CD4-positive, alpha-beta T cell treated with Interleukin-17A for 1 hour (primary cell): Measurements from ENCODE around the gene CDX2.
"Not testable (repeated sequence)": the region's sequence is repeated elsewhere in the genome, so short reads cannot be mapped to it uniquely, and the experiment has no call there.

Source experiments
- DNase-seq: peaks from one replicate; pipeline ENCODE4 v3.0.0-alpha.2; 2020

Gene CDX2

GRCh38 chr13:27964206-27964605 is 4.9 kb downstream of the CDX2 start:
- DNase-seq, result not testable (repeated sequence)

- no peak for DNase-seq
Measured at GRCh38 chr13:27963491-27963890, 5.6 kb downstream of the CDX2 start.

GRCh38 chr13:27962982-27963381 is 6.1 kb downstream of the CDX2 start:
- no peak for DNase-seq

- no peak for DNase-seq
Measured at GRCh38 chr13:27962128-27962841, 6.8 kb downstream of the CDX2 start.

- no peak for DNase-seq
Measured at GRCh38 chr13:27961227-27962085, 7.7 kb downstream of the CDX2 start.

GRCh38 chr13:27960362-27961226 is 8.5 kb downstream of the CDX2 start:
- peak; percentile 2 for DNase-seq

GRCh38 chr13:27959976-27960361 is 9.1 kb downstream of the CDX2 start:
- no peak for DNase-seq

- DNase-seq, result no peak
Measured at GRCh38 chr13:27956576-27957300, 12.4 kb downstream of the CDX2 start.

GRCh38 chr13:27955014-27955591 is 14.0 kb downstream of the CDX2 start:
- DNase-seq, result no peak

- no peak for DNase-seq
Measured at GRCh38 chr13:27954406-27954851, 14.7 kb downstream of the CDX2 start.

GRCh38 chr13:27953676-27954405 is 15.3 kb downstream of the CDX2 start:
- DNase-seq, result peak; percentile 38

- no peak for DNase-seq
Measured at GRCh38 chr13:27952876-27953675, 16.0 kb downstream of the CDX2 start.

GRCh38 chr13:27942972-27943371 is 26.1 kb downstream of the CDX2 start:
- DNase-seq, result no peak

GRCh38 chr13:27933580-27934328 is 35.4 kb downstream of the CDX2 start:
- DNase-seq, result no peak

GRCh38 chr13:27933118-27933517 is 36.0 kb downstream of the CDX2 start:
- no peak for DNase-seq

GRCh38 chr13:27929868-27930267 is 39.2 kb downstream of the CDX2 start:
- no peak for DNase-seq

GRCh38 chr13:27928805-27929753 is 40.0 kb downstream of the CDX2 start:
- DNase-seq, result no peak

GRCh38 chr13:27928353-27928804 is 40.7 kb downstream of the CDX2 start:
- no peak for DNase-seq
